Measurements from ENCODE around the gene KRT35.

DNA sequence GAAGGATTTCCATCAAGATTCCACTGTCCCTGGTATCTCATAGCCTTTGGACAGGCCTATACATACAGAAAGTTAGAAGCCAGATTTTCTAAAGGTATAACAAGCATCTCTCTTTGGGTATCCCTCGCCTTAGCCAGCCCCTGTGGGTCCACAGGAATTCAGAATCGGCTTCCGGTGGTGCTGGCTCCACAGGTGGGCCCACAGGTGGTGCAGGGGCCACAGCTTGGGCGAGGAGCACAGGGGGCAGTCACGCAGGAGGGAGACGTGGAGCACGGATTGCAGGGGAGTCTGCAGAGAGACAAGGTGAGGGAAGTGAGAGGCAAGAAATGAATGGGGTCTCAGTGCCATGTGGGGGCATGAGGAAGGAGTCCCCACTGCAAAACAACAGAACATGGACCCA is 43.7 kb downstream of the KRT35 start:
- TF ChIP-seq POLR2A (IDR thresholded peaks at IDR 0.05): no peak
- TF ChIP-seq, protein P1, sequence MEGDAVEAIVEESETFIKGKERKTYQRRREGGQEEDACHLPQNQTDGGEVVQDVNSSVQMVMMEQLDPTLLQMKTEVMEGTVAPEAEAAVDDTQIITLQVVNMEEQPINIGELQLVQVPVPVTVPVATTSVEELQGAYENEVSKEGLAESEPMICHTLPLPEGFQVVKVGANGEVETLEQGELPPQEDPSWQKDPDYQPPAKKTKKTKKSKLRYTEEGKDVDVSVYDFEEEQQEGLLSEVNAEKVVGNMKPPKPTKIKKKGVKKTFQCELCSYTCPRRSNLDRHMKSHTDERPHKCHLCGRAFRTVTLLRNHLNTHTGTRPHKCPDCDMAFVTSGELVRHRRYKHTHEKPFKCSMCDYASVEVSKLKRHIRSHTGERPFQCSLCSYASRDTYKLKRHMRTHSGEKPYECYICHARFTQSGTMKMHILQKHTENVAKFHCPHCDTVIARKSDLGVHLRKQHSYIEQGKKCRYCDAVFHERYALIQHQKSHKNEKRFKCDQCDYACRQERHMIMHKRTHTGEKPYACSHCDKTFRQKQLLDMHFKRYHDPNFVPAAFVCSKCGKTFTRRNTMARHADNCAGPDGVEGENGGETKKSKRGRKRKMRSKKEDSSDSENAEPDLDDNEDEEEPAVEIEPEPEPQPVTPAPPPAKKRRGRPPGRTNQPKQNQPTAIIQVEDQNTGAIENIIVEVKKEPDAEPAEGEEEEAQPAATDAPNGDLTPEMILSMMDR (IDR thresholded peaks at IDR 0.05): no peak
- TF ChIP-seq EP300 (IDR thresholded peaks at IDR 0.05): no peak
- no peak for TF ChIP-seq POLR2AphosphoS5 (IDR thresholded peaks at IDR 0.05)

All from stomach (tissue), 4 donors.